Loucy (cell line): ENCODE data around the gene VAT1L.

Experiments used
- H2AFZ ChIP-seq: fragments of 200-600 bp; sonication (generic); 2 replicates; pipeline ENCODE4 v1.6.0; 2016; ENCODE audit warnings: antibody characterized with exemption, mild to moderate bottlenecking, low read length, moderate library complexity
- H3F3A ChIP-seq: fragments of 200-600 bp; 2 replicates; pipeline ENCODE4 v1.6.0; 2016; ENCODE audit warnings: antibody characterized with exemption, low read depth, mild to moderate bottlenecking
- H3K27me3 ChIP-seq: fragments of 200-600 bp; sonication (generic); 2 replicates; pipeline ENCODE4 v1.6.1; 2014; ENCODE audit warnings: low read length, mild to moderate bottlenecking; ENCODE audit not compliant: insufficient read depth, poor library complexity, severe bottlenecking
- H3K36me3 ChIP-seq: fragments of 200-600 bp; sonication (generic); 2 replicates; pipeline ENCODE4 v1.6.1; 2016; ENCODE audit warnings: low read length; ENCODE audit not compliant: insufficient read depth
- H3K4me1 ChIP-seq: fragments of 200-600 bp; sonication (generic); 2 replicates; pipeline ENCODE4 v1.5.1; 2014; ENCODE audit warnings: low read length, mild to moderate bottlenecking; ENCODE audit not compliant: insufficient read depth, poor library complexity, severe bottlenecking
- H3K4me2 ChIP-seq: fragments of 200-600 bp; sonication (generic); 2 replicates; pipeline ENCODE4 v1.6.0; 2014; ENCODE audit warnings: antibody characterized with exemption, low read length, low read depth, mild to moderate bottlenecking; ENCODE audit not compliant: poor library complexity, severe bottlenecking
- H3K4me3 ChIP-seq: fragments of 200-600 bp; sonication (generic); 2 replicates; pipeline ENCODE4 v1.5.1; 2014; ENCODE audit warnings: low read length, mild to moderate bottlenecking, mixed read lengths; ENCODE audit not compliant: poor library complexity, severe bottlenecking
- H3K79me2 ChIP-seq: fragments of 200-600 bp; sonication (generic); 2 replicates; pipeline ENCODE4 v1.6.1; 2014; ENCODE audit warnings: low read length; ENCODE audit not compliant: insufficient read depth
- H3K9ac ChIP-seq: fragments of 200-600 bp; sonication (generic); 2 replicates; pipeline ENCODE4 v1.6.0; 2014; ENCODE audit warnings: mild to moderate bottlenecking, low read depth, low read length, moderate library complexity; ENCODE audit not compliant: poor library complexity, severe bottlenecking
- H3K9me2 ChIP-seq: fragments of 200-600 bp; sonication (generic); replicated peaks from 2 replicates; pipeline ENCODE4 v1.6.1; 2016; ENCODE audit warnings: low read depth, low read length, mixed read lengths
- H3K9me3 ChIP-seq: fragments of 200-600 bp; sonication (generic); 2 replicates; pipeline ENCODE4 v1.6.1; 2014; ENCODE audit warnings: mild to moderate bottlenecking, antibody characterized with exemption, low read length, low read depth; ENCODE audit not compliant: insufficient read depth
- H4K20me1 ChIP-seq: fragments of 200-600 bp; sonication (generic); 2 replicates; pipeline ENCODE4 v1.6.0; 2014; ENCODE audit warnings: antibody characterized with exemption, low read length, mild to moderate bottlenecking; ENCODE audit not compliant: insufficient read depth, poor library complexity, severe bottlenecking
- EZH2phosphoT487 ChIP-seq: fragments of 200-600 bp; IDR thresholded peaks from 2 replicates; pipeline ENCODE4 v1.6.1; 2018; ENCODE audit warnings: antibody characterized with exemption, mild to moderate bottlenecking, moderate library complexity, borderline replicate concordance
- TF ChIP-seq, protein P1 (sequence below): fragments of 200-600 bp; sonication (generic); conservative IDR thresholded peaks from 2 replicates; pipeline ENCODE4 v1.5.1; 2014; ENCODE audit warnings: mild to moderate bottlenecking, antibody characterized with exemption, low read length

VAT1L gene

DNA sequence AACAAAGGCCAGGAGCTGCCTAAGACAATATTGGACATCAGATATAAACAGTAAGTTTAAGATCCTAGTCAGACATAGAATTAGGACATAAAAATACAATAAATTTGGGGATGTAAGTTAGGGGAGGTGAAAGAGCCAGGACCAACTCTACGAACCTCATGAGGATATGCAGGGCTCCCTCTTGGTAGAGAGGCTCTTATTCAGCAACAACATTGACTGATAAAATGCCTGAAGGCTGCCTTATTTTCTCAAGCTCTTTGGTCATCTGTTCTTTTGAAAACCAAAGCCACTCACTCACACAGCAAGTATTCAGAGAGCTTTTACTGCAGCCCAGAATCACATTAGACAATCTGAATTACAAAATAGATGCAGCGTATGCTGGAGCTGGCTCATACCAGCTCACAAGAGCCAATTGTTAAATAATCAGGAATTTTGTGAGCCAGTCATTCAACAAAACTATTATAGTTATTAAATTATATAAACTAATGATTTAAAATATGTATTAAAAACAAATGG is 125.4 kb downstream of the VAT1L start:
- Histone ChIP-seq H3K9me2 (no peaks in the 10 kb centered on the region), H3K9ac (no peak overlapping the region), H4K20me1 (no peaks in the 10 kb centered on the region), H2AFZ (no peak overlapping the region), H3K27me3 (no peaks in the 10 kb centered on the region), H3K79me2 (no peaks in the 10 kb centered on the region), H3K9me3 (no peaks in the 10 kb centered on the region), H3K4me3 (no peak overlapping the region), H3K36me3 (no peaks in the 10 kb centered on the region), H3K4me1 (no peaks in the 10 kb centered on the region), H3F3A (no peaks in the 10 kb centered on the region), H3K4me2 (no peak overlapping the region)
- no peak for TF ChIP-seq EZH2phosphoT487
- TF ChIP-seq, protein P1, sequence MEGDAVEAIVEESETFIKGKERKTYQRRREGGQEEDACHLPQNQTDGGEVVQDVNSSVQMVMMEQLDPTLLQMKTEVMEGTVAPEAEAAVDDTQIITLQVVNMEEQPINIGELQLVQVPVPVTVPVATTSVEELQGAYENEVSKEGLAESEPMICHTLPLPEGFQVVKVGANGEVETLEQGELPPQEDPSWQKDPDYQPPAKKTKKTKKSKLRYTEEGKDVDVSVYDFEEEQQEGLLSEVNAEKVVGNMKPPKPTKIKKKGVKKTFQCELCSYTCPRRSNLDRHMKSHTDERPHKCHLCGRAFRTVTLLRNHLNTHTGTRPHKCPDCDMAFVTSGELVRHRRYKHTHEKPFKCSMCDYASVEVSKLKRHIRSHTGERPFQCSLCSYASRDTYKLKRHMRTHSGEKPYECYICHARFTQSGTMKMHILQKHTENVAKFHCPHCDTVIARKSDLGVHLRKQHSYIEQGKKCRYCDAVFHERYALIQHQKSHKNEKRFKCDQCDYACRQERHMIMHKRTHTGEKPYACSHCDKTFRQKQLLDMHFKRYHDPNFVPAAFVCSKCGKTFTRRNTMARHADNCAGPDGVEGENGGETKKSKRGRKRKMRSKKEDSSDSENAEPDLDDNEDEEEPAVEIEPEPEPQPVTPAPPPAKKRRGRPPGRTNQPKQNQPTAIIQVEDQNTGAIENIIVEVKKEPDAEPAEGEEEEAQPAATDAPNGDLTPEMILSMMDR = no peak

DNA sequence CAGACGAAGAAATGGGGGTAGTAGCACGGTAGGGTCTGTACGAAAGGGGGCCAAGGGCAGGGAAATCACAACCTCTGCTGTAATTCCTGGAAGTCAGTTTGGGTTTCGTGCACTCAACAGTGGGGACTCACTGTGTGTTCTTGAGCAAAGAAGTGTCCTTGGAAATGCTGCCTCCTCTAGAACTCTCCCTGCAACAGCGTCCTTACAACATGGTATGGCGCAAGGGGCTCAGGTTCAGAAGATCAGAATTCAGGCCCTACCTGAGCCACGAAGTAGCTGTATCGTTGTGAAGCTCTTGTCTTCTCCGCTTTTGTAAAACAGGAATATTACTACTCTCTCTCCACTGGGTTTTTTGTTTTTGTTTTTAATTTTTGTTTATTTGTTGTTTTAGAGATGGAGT is 127.7 kb downstream of the VAT1L start:
- no peak overlapping the region for H2AFZ ChIP-seq
- H3K9ac ChIP-seq = no peak overlapping the region
- no peaks in the 10 kb centered on the region for H3K9me3 ChIP-seq
- H3K36me3 ChIP-seq = no peaks in the 10 kb centered on the region
- TF ChIP-seq, protein P1 = no peak
- TF ChIP-seq EZH2phosphoT487 = no peak
- H3F3A ChIP-seq = no peaks in the 10 kb centered on the region
- no peaks in the 10 kb centered on the region for H3K9me2 ChIP-seq
- H3K79me2 ChIP-seq = no peaks in the 10 kb centered on the region
- no peaks in the 10 kb centered on the region for H3K27me3 ChIP-seq
- H3K4me2 ChIP-seq = no peak overlapping the region
- H3K4me1 ChIP-seq = no peaks in the 10 kb centered on the region
- no peak overlapping the region for H3K4me3 ChIP-seq
- H4K20me1 ChIP-seq = no peaks in the 10 kb centered on the region

DNA sequence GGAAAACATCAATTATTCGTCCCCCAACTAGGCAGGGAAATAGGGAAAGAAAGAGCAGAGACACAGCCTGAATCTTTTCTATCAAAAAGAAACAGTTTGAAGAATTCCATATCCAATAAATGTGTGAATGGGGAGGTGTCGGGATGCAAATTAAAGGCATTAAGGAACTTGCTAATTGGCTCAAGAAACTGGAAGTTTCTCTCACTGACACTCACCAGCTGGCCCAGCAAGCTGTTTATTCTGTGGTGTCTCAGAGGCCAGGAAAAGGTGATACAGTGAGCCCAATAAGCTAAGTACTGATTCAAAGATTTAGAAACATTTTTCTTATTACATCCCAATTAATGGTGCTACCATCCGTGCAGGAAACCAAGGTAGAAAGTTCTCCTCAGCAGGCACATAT is 129.6 kb downstream of the VAT1L start:
- TF ChIP-seq EZH2phosphoT487 = no peak
- TF ChIP-seq, protein P1 = no peak
- Histone ChIP-seq H2AFZ (no peak overlapping the region), H4K20me1 (no peaks in the 10 kb centered on the region), H3K4me2 (no peak overlapping the region), H3K4me1 (no peaks in the 10 kb centered on the region), H3K27me3 (no peaks in the 10 kb centered on the region), H3K4me3 (no peak overlapping the region), H3K9me3 (no peaks in the 10 kb centered on the region), H3F3A (no peaks in the 10 kb centered on the region), H3K79me2 (no peaks in the 10 kb centered on the region), H3K9ac (no peak overlapping the region), H3K36me3 (no peaks in the 10 kb centered on the region), H3K9me2 (no peaks in the 10 kb centered on the region)
